HG03175 (cell line): ENCODE results near the gene CPAMD8.
"Not testable (repeated sequence)": the region's sequence is repeated elsewhere in the genome, so short reads cannot be mapped to it uniquely, and the experiment has no call there.

ENCODE experiments used
- ATAC-seq: cut with Tn5 transposase; IDR thresholded peaks from one replicate; pipeline ENCODE4 v1.9.1; 2021; ENCODE audit warnings: mild to moderate bottlenecking, moderate library complexity; ENCODE audit not compliant: unreplicated experiment

CPAMD8 gene

GRCh38 chr19:17002455-17002854 lies 24.2 kb downstream of the CPAMD8 start:
- ATAC-seq = no peak

- no peak for ATAC-seq
These were observed 24.9 kb downstream of the CPAMD8 start for GRCh38 chr19:17001603-17002183.

- no peak for ATAC-seq
These were observed 27.9 kb downstream of the CPAMD8 start for GRCh38 chr19:16998635-16999194.

- not testable (repeated sequence) for ATAC-seq
These were observed 29.6 kb downstream of the CPAMD8 start for GRCh38 chr19:16996838-16997490.

- no peak for ATAC-seq
These were observed 37.9 kb downstream of the CPAMD8 start for GRCh38 chr19:16988661-16989060.

- ATAC-seq = no peak
These were observed 41.2 kb downstream of the CPAMD8 start for GRCh38 chr19:16985403-16985802.

- not testable (repeated sequence) for ATAC-seq
These were observed 44.0 kb downstream of the CPAMD8 start for GRCh38 chr19:16982586-16982985.

- no peak for ATAC-seq
These were observed 47.5 kb downstream of the CPAMD8 start for GRCh38 chr19:16978839-16979802.

GRCh38 chr19:16978156-16978555 lies 48.5 kb downstream of the CPAMD8 start:
- no peak for ATAC-seq

- no peak for ATAC-seq
These were observed 49.3 kb downstream of the CPAMD8 start for GRCh38 chr19:16977306-16977705.

- no peak for ATAC-seq
These were observed 50.2 kb downstream of the CPAMD8 start for GRCh38 chr19:16976446-16976845.

GRCh38 chr19:16970821-16971220 lies 55.8 kb downstream of the CPAMD8 start:
- ATAC-seq = no peak

GRCh38 chr19:16969135-16969534 lies 57.5 kb downstream of the CPAMD8 start:
- no peak for ATAC-seq

- not testable (repeated sequence) for ATAC-seq
These were observed 65.4 kb downstream of the CPAMD8 start for GRCh38 chr19:16960996-16961822.

- not testable (repeated sequence) for ATAC-seq
These were observed 68.3 kb downstream of the CPAMD8 start for GRCh38 chr19:16958277-16958676.

- ATAC-seq = no peak
These were observed 68.8 kb downstream of the CPAMD8 start for GRCh38 chr19:16957855-16958254.

- ATAC-seq = no peak
These were observed 69.4 kb downstream of the CPAMD8 start for GRCh38 chr19:16957151-16957701.

GRCh38 chr19:16955161-16955560 lies 71.4 kb downstream of the CPAMD8 start:
- no peak for ATAC-seq

GRCh38 chr19:16952046-16952445 lies 74.6 kb downstream of the CPAMD8 start:
- no peak for ATAC-seq

GRCh38 chr19:16951529-16951928 lies 75.1 kb downstream of the CPAMD8 start:
- no peak for ATAC-seq
